ENCODE data around the gene CSNK1G2.

The CSNK1G2 gene

GRCh38 chr19:1956868-1957492 lies 16.0 kb downstream of the CSNK1G2 start:
- no peak for TF ChIP-seq ZNF274 (IDR thresholded peaks at IDR 0.05; ENCODE audit: low read depth, low read length)
- no peak overlapping the region for H3K4me3 ChIP-seq (ENCODE audit: low read length)

- TF ChIP-seq ZNF274 (IDR thresholded peaks at IDR 0.05; ENCODE audit: low read depth, low read length), result no peak
- no peak overlapping the region for H3K4me3 ChIP-seq (ENCODE audit: low read length)
These were observed 16.7 kb downstream of the CSNK1G2 start for GRCh38 chr19:1957562-1958248.

GRCh38 chr19:1959928-1960589 lies 19.1 kb downstream of the CSNK1G2 start:
- H3K4me3 ChIP-seq (ENCODE audit: low read length), result no peak overlapping the region
- TF ChIP-seq ZNF274 (IDR thresholded peaks at IDR 0.05; ENCODE audit: low read depth, low read length), result no peak

GRCh38 chr19:1961000-1961883 lies 20.3 kb downstream of the CSNK1G2 start:
- no peak overlapping the region for H3K4me3 ChIP-seq (ENCODE audit: low read length)
- TF ChIP-seq ZNF274 (IDR thresholded peaks at IDR 0.05; ENCODE audit: low read depth, low read length), result no peak

- H3K4me3 ChIP-seq (ENCODE audit: low read length), result no peak overlapping the region
- no peak for TF ChIP-seq ZNF274 (IDR thresholded peaks at IDR 0.05; ENCODE audit: low read depth, low read length)
These were observed 21.7 kb downstream of the CSNK1G2 start for GRCh38 chr19:1962674-1963073.

- no peak for TF ChIP-seq ZNF274 (IDR thresholded peaks at IDR 0.05; ENCODE audit: low read depth, low read length)
- no peak overlapping the region for H3K4me3 ChIP-seq (ENCODE audit: low read length)
These were observed 26.2 kb downstream of the CSNK1G2 start for GRCh38 chr19:1967087-1967608.

GRCh38 chr19:1968279-1969175 lies 27.6 kb downstream of the CSNK1G2 start:
- no peak for TF ChIP-seq ZNF274 (IDR thresholded peaks at IDR 0.05; ENCODE audit: low read depth, low read length)
- no peak overlapping the region for H3K4me3 ChIP-seq (ENCODE audit: low read length)

- no peak overlapping the region for H3K4me3 ChIP-seq (ENCODE audit: low read length)
- no peak for TF ChIP-seq ZNF274 (IDR thresholded peaks at IDR 0.05; ENCODE audit: low read depth, low read length)
These were observed 28.4 kb downstream of the CSNK1G2 start for GRCh38 chr19:1969176-1970002.

- no peak for TF ChIP-seq ZNF274 (IDR thresholded peaks at IDR 0.05; ENCODE audit: low read depth, low read length)
- no peak overlapping the region for H3K4me3 ChIP-seq (ENCODE audit: low read length)
These were observed 29.2 kb downstream of the CSNK1G2 start for GRCh38 chr19:1970003-1970805.

GRCh38 chr19:1970806-1971502 lies 30.0 kb downstream of the CSNK1G2 start:
- TF ChIP-seq ZNF274 (IDR thresholded peaks at IDR 0.05; ENCODE audit: low read depth, low read length), result no peak
- H3K4me3 ChIP-seq (ENCODE audit: low read length), result no peak overlapping the region
